GOT3 (cell line): Measurements from ENCODE around the gene GULP1.
"Not testable (repeated sequence)": the region's sequence is repeated elsewhere in the genome, so short reads cannot be mapped to it uniquely, and the experiment has no call there.

Source experiments
- DNase-seq: peaks from one replicate; lab custom pipeline; 2025; ENCODE audit warnings: mixed read lengths; lab: John Stamatoyannopoulos, UW

GULP1 gene

GRCh38 chr2:188601927-188602326, 310.3 kb downstream of the GULP1 start:
- no peak for DNase-seq

DNA sequence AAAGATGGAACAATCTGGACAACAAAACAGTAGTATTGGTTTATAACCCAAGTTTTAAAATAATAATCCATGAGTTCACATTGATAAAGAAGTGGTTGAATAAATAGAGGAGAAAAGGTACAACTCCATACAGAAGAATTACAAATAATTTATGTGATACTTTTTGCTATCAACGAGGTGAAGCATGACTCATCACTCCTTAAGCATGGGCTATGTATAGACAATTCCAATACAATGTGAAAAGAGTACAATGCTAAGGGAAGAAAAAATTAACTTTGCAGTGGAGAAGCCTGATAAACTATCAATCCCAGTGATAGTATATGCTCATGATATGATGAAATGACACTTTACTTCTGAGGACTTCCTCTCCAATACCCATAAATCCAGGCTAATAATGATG, 312.9 kb downstream of the GULP1 start:
- no peak for DNase-seq

- DNase-seq: not testable (repeated sequence)
Observed at GRCh38 chr2:188605609-188606584, 314.2 kb downstream of the GULP1 start.

- not testable (repeated sequence) for DNase-seq
Observed at GRCh38 chr2:188606596-188606995, 314.9 kb downstream of the GULP1 start.

DNA sequence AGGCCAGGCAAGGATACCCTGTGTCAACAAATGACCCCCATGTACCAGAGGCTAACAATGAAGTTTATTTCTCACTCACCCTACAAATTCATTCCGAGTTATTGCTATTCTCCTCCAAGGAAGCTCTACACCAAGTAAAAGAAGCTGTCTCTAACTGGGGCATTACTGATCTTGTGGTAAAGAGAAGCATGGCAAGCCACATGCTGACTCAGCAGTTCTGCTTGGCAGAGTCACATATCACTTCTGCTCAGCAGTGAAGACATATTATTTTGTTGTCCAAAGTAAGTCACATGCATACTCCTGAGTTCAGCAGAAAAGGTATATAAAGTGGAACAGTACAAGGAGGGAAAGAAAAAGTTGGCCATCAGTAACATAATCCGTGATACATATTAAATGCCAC, 315.8 kb downstream of the GULP1 start:
- DNase-seq: no peak

- no peak for DNase-seq
Observed at GRCh38 chr2:188609321-188610049, 317.8 kb downstream of the GULP1 start.

DNA sequence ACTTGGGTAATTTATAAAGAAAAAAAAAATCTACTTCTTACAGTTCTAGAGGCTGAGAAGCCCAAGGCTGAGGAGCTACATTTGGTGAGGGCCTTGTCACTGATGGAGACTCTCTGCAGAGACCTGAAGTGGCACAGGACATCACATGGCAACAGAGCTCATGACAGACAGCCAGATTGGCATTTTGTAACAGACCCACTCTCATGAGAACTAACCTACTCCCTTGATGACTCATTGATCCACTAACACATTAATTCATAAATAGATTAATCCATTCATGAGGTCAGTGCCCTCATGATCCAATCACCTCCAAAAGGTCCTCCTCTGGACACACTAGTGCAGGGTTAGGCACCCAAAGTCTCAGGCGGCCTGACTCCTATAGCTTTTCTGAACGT, 318.4 kb downstream of the GULP1 start:
- DNase-seq: no peak

DNA sequence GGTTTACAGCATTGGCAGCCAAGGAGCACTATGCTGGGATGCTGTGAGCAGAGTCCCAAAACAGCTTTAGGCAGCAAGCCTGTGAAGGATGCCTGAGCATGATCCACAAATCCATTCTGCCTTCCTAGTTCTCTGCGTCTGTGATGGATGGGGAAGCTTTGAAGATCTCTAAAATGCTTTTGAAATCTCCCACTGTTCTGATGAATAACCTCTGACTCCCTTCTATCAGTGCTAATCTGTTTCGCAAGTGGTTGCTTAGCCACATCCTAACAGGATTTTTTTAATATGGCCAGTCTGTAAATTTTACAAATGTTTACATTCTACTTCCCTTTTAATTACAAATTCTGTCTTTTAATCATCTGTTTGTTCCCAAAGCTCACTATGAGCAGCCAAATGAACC, 319.2 kb downstream of the GULP1 start:
- no peak for DNase-seq

GRCh38 chr2:188619146-188619545, 327.5 kb downstream of the GULP1 start:
- DNase-seq: no peak

- no peak for DNase-seq
Observed at GRCh38 chr2:188620916-188621315, 329.2 kb downstream of the GULP1 start.

DNA sequence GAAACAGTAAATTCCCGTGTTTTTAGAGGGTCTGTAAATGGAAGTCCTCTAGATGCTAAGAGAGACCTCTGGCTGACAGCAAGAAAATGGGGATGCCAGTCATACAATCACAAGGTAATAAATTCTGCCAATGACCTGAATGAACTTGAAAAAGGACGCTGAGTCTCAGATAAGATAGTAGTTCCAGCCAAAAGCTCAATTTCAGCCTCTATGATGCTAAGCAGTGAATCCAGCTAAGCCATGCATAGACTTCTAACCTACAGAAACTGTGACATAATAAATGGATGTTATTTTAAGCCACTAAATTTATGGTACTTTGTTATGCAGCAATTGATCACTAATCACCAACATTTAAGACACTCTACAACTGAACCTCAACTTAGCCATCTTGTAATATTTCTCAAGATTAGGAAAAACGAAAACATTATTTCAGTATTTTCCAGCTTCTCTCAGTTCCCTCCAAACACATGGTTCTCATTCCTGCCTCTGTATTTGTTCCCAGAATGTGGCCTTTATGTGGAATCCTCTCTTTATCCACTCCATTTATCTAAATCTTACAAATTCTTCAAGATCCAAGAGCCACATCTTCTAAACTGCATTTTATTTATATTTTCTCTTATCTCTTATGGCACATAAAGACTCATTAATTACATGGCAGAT, 331.1 kb downstream of the GULP1 start:
- DNase-seq: no peak

DNA sequence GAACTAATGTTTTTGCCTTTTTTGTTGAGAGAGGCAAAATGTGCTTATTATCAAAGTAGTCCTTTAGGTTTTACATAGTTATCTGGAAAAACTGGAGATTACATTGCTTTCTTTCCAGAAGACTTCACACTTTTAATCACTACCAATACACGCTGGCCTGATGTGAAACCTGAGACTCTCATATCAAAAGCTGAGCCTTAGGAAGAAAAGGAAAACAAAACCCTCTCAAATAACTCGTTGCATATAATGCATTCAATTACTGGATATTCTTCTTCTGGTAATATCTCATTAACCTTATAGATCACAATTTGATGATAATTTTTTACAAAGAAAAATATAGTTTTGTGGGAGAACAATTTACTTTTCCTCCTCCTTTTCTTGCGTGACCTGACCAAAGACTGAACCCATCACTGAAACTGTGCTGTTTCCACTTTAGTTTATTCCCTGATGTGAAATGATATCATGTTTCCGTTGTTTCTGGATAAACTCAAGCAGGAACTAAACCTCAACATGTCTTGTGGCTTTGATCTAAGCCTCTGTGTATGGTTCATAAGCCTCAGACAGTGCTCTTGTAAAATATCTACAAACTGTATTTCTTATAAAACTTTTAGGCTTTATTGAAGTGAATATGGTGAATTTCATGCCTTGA, 332.4 kb downstream of the GULP1 start:
- no peak for DNase-seq

DNA sequence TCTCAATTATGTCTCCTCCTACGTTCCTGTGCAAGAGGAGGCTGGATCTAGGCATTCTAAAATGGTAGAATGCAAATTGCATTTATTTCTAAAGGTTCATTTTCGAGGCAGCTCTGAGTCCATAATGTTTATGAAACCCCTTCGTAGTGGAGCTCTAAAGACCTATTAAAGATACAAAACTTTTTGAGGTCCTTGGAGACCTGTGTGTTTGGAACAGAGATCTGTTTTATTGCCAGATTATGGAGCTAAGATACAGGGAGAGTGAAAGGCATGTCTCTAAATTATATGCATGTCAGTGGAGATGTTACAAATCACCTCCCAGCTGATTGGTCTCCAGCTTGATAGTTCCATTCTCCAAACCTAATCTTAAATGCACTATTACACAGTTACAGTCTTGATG, 335.8 kb downstream of the GULP1 start:
- no peak for DNase-seq

- DNase-seq: peak; percentile 9
Observed at GRCh38 chr2:188628989-188629752, 337.5 kb downstream of the GULP1 start.

DNA sequence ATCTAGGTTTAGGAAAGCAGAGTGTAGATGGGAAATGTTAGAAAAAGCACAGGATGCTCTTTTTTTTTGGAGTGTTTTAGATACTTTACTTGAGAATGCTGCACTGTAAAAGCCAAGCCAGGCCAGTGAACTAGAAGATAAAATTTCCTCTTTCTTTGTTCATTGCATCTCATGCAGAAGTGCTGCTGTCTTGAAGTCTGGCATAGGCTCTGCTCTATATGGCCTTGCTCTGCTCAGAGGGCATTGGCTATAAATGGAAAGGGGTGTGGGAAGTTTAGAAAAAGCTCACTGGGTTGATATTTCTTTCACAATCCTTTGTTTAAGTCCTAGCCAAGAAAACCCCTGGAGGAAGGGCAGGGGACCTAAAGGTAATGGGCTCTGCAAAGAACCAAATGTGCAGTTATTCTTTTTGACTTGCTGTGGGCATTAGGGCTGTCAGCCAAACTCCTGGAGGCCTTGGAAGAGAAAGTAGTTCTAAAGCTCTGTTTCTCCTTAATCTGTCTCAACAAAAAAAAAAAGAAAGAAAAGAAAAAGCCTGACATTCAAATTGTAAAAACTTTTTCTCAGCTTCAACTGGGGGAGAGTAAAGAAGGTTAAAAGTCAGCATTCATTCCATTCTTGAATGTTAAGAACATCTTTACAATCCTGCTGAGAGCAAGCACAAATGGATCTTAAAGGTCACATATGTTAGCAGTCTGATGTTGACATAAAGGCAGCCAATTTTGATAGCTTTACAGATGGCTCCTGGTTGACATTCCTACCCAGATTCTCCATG, 338.3 kb downstream of the GULP1 start:
- no peak for DNase-seq

DNA sequence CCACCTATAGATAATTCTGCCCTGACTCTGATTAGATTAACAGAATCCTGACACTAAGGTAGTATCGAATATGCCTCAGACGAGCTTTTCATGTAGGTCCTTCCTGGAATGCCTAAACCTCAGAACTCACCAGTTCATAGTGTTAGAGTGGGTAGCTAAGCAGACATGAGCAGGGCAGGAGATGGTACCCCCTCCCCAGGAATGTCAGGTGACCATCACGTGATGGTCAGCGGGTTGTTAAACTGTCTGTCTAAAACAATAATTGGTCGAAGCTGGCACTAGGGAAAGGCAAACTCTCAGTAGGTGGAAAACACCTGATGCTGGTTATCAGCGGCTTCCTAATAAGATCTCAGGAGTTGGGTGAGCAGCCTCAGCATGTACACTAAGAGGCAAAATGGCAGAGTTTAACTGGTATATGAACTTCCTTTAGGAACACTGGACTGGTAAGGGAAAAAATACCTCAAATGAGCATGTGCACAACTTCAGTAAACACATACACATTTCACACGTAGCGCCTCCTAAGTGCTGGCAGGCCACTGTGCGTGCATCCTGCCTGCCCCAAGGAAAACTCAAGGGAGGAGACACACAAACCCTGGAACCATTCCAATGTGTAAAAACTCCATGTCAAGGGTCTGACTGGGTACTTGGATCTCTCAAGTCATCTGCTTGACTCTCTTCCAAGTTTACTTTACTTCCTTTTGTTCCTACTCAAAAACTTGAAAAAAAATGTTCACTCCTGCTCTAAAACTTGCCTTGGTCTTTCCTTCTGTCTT, 339.5 kb downstream of the GULP1 start:
- no peak for DNase-seq

- DNase-seq: no peak
Observed at GRCh38 chr2:188634656-188635055, 343.0 kb downstream of the GULP1 start.
